Keratinocyte (primary cell): ENCODE measurements around the gene ZBTB14. TPM values are rescaled to one million over a fixed set of nuclear protein-coding genes. Genes with fewer than 3 reads are reported as not detected.

ENCODE experiments used
- DNase-seq: peaks from one replicate; pipeline ENCODE4 v3.0.0-alpha.2; 2011; ENCODE audit warnings: low read depth, missing footprints, low spot score
- FAIRE-seq: peaks from 2 replicates; lab custom pipeline; 2011; peaks lifted over from hg19 to GRCh38; lab: Jason Lieb, UNC
- H2AFZ ChIP-seq: 2 replicates; pipeline ENCODE4 v1.6.0; 2012; ENCODE audit warnings: low read length, control low read depth, inconsistent platforms; ENCODE audit not compliant: control insufficient read depth
- H3K27ac ChIP-seq: 2 replicates; pipeline ENCODE4 v1.5.1; 2011; ENCODE audit warnings: low read length; ENCODE audit not compliant: control insufficient read depth, insufficient read depth
- H3K27me3 ChIP-seq: 3 replicates; pipeline ENCODE4 v1.6.0; 2011; ENCODE audit warnings: low read length; ENCODE audit not compliant: control insufficient read depth, insufficient read depth; ENCODE audit errors: extremely low read depth
- H3K36me3 ChIP-seq, 2 experiments: 2 replicates in 1 of 2; 3 replicates in 1 of 2; pipeline ENCODE4 v1.5.1; 2011; ENCODE audit warnings: low read length in 2 of 2, mild to moderate bottlenecking in 1 of 2; ENCODE audit not compliant: control insufficient read depth in 2 of 2, insufficient read depth in 2 of 2; ENCODE audit errors: extremely low read depth in 1 of 2
- H3K4me1 ChIP-seq: 3 replicates; pipeline ENCODE4 v1.5.1; 2011; ENCODE audit warnings: low read length; ENCODE audit not compliant: control insufficient read depth, insufficient read depth; ENCODE audit errors: extremely low read depth
- H3K4me2 ChIP-seq: 3 replicates; pipeline ENCODE4 v1.6.0; 2011; ENCODE audit warnings: low read depth, low read length; ENCODE audit not compliant: control insufficient read depth, insufficient read depth; ENCODE audit errors: extremely low read depth
- H3K4me3 ChIP-seq, 3 experiments: fragments of 200-600 bp in 1 of 3; sonication (generic) in 1 of 3; 2 replicates in 2 of 3; 3 replicates in 1 of 3; pipeline ENCODE4 v1.5.1; 2011 to 2016; ENCODE audit warnings: low read length in 3 of 3, mild to moderate bottlenecking in 3 of 3, control low read depth in 2 of 3, inconsistent platforms in 1 of 3, low read depth in 1 of 3, mixed read lengths in 1 of 3, mixed run types in 1 of 3, moderate library complexity in 1 of 3; ENCODE audit not compliant: control insufficient read depth in 2 of 3, insufficient read depth in 2 of 3; ENCODE audit errors: extremely low read depth in 1 of 3
- H3K79me2 ChIP-seq: 2 replicates; pipeline ENCODE4 v1.6.0; 2012; ENCODE audit warnings: low read length; ENCODE audit not compliant: control insufficient read depth, insufficient read depth
- H3K9ac ChIP-seq: 3 replicates; pipeline ENCODE4 v1.6.0; 2011; ENCODE audit warnings: low read length; ENCODE audit not compliant: control insufficient read depth, insufficient read depth; ENCODE audit errors: extremely low read depth
- H3K9me1 ChIP-seq: 3 replicates; pipeline ENCODE4 v1.6.0; 2011; ENCODE audit warnings: low read length; ENCODE audit not compliant: control insufficient read depth, insufficient read depth; ENCODE audit errors: extremely low read depth
- H3K9me3 ChIP-seq: 2 replicates; pipeline ENCODE4 v1.5.1; 2012; ENCODE audit warnings: low read depth, low read length; ENCODE audit not compliant: control insufficient read depth
- H4K20me1 ChIP-seq: 3 replicates; pipeline ENCODE4 v1.6.0; 2011; ENCODE audit warnings: low read length; ENCODE audit not compliant: control insufficient read depth, insufficient read depth; ENCODE audit errors: extremely low read depth
- EZH2 ChIP-seq: IDR thresholded peaks from one replicate; pipeline ENCODE4 v1.6.1; 2012; ENCODE audit warnings: inconsistent platforms, mild to moderate bottlenecking, low read length, moderate library complexity
- dilution Hi-C: fragments of 300-500 bp; cut with MboI; formaldehyde crosslinking; loops from one replicate; pipeline ENCODE4 v1.7.0; 2020; ENCODE audit warnings: low sequenced_read_pairs; ENCODE audit not compliant: extremely low pct_ligation_motif_present
- polyA plus RNA-seq, 5 experiments: library from polyadenylated mRNA; depleted of rRNA in 3 of 5; stranded (reverse) in 3 of 5; stranded (forward) in 1 of 5; unstranded in 1 of 5; fragments of >200 nt; gene quantifications; 1 replicate in 1 of 5; 2 replicates in 3 of 5; 3 replicates in 1 of 5; pipeline versions ENCODE4 v1.2.1 to v1.2.3, GENCODE V29; 2011 to 2012; ENCODE audit warnings: missing spikeins in 2 of 5, low read depth in 1 of 5, low replicate concordance in 1 of 5
- TF ChIP-seq, protein P1 (sequence below), 3 experiments: IDR thresholded peaks in 1 of 3; conservative IDR thresholded peaks in 1 of 3; optimal IDR thresholded peaks in 1 of 3; 2 replicates in 2 of 3; 3 replicates in 1 of 3; pipeline versions ENCODE3 to v1.5.1; 2011; ENCODE audit warnings: low read length in 3 of 3, mild to moderate bottlenecking in 3 of 3, moderate library complexity in 2 of 3, control low read depth in 1 of 3, inconsistent platforms in 1 of 3; ENCODE audit not compliant: insufficient read depth in 2 of 3; ENCODE audit errors: extremely low read depth in 1 of 3

ZBTB14 gene
- polyA plus RNA-seq, 1 donor (not counting 4 experiments of a cell fraction or from before 2014, with no cell fraction given), result 9.1 TPM

DNA sequence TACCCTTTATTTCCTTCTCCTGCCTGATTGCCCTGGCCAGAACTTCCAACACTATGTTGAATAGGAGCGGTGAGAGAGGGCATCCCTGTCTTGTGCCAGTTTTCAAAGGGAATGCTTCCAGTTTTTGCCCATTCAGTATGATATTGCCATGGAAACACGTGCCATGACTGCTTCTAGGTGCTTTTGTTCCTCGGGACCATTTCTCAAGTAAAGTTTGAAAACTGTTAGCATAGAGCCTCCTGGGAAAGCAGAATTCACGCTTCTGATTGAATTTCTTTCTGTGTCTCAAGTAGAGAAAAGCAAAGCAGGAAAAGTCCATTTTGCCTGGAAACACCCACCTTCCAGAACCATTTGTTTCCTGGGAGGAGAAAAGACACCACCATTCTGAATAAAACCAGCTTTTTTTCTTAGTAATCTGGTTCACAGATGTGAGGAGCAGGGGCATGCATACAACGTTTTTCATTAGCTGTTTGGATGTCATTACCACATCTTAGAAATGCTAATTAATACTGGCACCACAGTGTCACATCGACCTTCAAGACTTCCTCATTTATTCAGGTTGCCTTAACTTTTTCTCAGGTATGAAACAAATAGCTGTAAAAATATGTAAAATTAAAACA is 39.0 kb upstream of the ZBTB14 start:
- Histone ChIP-seq H3K9me1 (no peaks in the 10 kb centered on the region), H3K27me3 (no peaks in the 10 kb centered on the region), H2AFZ (no peak overlapping the region), H3K79me2 (no peaks in the 10 kb centered on the region), H4K20me1 (no peaks in the 10 kb centered on the region), H3K27ac (no peak overlapping the region), H3K4me1 (no peaks in the 10 kb centered on the region), H3K9ac (no peak overlapping the region), H3K9me3 (no peaks in the 10 kb centered on the region), H3K4me3 (no peak overlapping the region), H3K36me3 (no peaks in the 10 kb centered on the region), H3K4me2 (no peak overlapping the region)
- dilution Hi-C loops, result no loop called here
- FAIRE-seq (no peak), DNase-seq (no peak)
- TF ChIP-seq EZH2, result no peak
- TF ChIP-seq, protein P1, sequence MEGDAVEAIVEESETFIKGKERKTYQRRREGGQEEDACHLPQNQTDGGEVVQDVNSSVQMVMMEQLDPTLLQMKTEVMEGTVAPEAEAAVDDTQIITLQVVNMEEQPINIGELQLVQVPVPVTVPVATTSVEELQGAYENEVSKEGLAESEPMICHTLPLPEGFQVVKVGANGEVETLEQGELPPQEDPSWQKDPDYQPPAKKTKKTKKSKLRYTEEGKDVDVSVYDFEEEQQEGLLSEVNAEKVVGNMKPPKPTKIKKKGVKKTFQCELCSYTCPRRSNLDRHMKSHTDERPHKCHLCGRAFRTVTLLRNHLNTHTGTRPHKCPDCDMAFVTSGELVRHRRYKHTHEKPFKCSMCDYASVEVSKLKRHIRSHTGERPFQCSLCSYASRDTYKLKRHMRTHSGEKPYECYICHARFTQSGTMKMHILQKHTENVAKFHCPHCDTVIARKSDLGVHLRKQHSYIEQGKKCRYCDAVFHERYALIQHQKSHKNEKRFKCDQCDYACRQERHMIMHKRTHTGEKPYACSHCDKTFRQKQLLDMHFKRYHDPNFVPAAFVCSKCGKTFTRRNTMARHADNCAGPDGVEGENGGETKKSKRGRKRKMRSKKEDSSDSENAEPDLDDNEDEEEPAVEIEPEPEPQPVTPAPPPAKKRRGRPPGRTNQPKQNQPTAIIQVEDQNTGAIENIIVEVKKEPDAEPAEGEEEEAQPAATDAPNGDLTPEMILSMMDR (optimal IDR thresholded peaks at IDR 0.05 in 1 of 3, IDR thresholded peaks at IDR 0.05 in 1 of 3, conservative IDR thresholded peaks at IDR 0.05 in 1 of 3; ENCODE audit: extremely low read depth in 1 of 3, insufficient read depth in 2 of 3, low read length in 3 of 3), result no peak

DNA sequence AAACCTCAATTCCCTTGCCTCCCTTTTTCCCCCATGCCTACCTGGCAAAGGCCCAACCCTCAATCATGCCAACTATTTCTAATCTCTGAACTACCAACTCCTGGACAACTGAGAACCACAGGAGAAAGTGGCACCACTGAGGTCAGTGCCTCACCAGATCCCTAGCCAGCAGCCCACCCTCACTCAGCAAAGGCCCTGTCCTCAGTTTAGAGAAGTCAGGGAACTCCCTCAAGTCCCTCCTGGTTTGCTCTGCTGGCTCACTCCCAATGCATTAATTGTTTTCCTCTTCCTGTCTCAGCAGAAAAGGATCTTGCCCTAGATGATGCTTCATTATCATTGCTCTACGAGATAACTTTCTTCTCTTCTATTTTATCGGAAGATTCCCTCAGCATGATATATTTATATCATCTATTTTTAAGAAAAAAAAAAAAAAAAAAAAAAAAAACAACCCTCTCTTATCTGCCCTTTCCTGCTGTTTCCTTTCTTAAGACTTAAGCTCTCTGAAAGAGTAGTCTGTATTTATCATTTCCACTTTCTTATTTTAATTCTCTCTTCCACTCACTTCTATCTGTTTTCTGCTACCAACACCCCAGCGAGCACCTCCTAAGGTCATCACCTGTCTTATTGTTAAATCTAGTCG is 22.7 kb upstream of the ZBTB14 start:
- Histone ChIP-seq H3K27me3 (no peaks in the 10 kb centered on the region), H3K4me1 (no peaks in the 10 kb centered on the region), H3K79me2 (no peaks in the 10 kb centered on the region), H3K36me3 (no peaks in the 10 kb centered on the region), H3K9ac (no peak overlapping the region), H3K4me3 (no peak overlapping the region), H3K9me1 (no peaks in the 10 kb centered on the region), H4K20me1 (no peaks in the 10 kb centered on the region), H2AFZ (no peak overlapping the region), H3K27ac (no peak overlapping the region), H3K4me2 (no peak overlapping the region), H3K9me3 (no peaks in the 10 kb centered on the region)
- TF ChIP-seq, protein P1 (optimal IDR thresholded peaks at IDR 0.05 in 1 of 3, IDR thresholded peaks at IDR 0.05 in 1 of 3, conservative IDR thresholded peaks at IDR 0.05 in 1 of 3; ENCODE audit: extremely low read depth in 1 of 3, insufficient read depth in 2 of 3, low read length in 3 of 3), result no peak
- TF ChIP-seq EZH2, result no peak
- dilution Hi-C loops, result no loop called here
- FAIRE-seq (no peak), DNase-seq (no peak)
